ENCODE data around the gene TEC.

- TF ChIP-seq CTCF (conservative IDR thresholded peaks at IDR 0.05): no peak
- TF ChIP-seq ZFX (IDR thresholded peaks at IDR 0.05): no peak
Observed at GRCh38 chr4:48178931-48179330, 90.7 kb downstream of the TEC start.

Data from C4-2B (cell line).